OCI-LY1 (cell line): ENCODE measurements around the gene PAK2.

ENCODE experiments used
- H2AFZ ChIP-seq: fragments of 200-600 bp; sonication (generic), shearing (Covaris generic); 2 replicates; pipeline ENCODE4 v1.6.0; 2014; ENCODE audit warnings: antibody characterized with exemption, mild to moderate bottlenecking, low read length
- H3F3A ChIP-seq: fragments of 200-600 bp; sonication (generic), shearing (Covaris generic); 2 replicates; pipeline ENCODE4 v1.6.0; 2014; ENCODE audit warnings: mild to moderate bottlenecking, antibody characterized with exemption, low read length, moderate library complexity; ENCODE audit not compliant: insufficient read depth
- H3K27ac ChIP-seq: fragments of 200-600 bp; sonication (generic); 2 replicates; pipeline ENCODE4 v1.5.1; 2014; ENCODE audit warnings: low read length, mixed run types, mild to moderate bottlenecking, low read depth; ENCODE audit not compliant: poor library complexity, severe bottlenecking
- H3K27me3 ChIP-seq: fragments of 200-600 bp; sonication (generic); 2 replicates; pipeline ENCODE4 v1.6.0; 2014; ENCODE audit warnings: antibody characterized with exemption, mild to moderate bottlenecking, low read length, moderate library complexity; ENCODE audit not compliant: insufficient read depth
- H3K36me3 ChIP-seq: fragments of 200-600 bp; sonication (generic); 2 replicates; pipeline ENCODE4 v1.6.1; 2014; ENCODE audit warnings: mild to moderate bottlenecking, antibody characterized with exemption, low read length, moderate library complexity, mixed read lengths; ENCODE audit not compliant: insufficient read depth
- H3K4me1 ChIP-seq: fragments of 200-600 bp; sonication (generic); 2 replicates; pipeline ENCODE4 v1.5.1; 2014; ENCODE audit warnings: mild to moderate bottlenecking, low read length, moderate library complexity; ENCODE audit not compliant: insufficient read depth, severe bottlenecking
- H3K4me2 ChIP-seq: fragments of 200-600 bp; sonication (generic), shearing (Covaris generic); 2 replicates; pipeline ENCODE4 v1.6.1; 2014; ENCODE audit warnings: low read length
- H3K4me3 ChIP-seq: fragments of 200-600 bp; sonication (generic); 2 replicates; pipeline ENCODE4 v1.5.1; 2014; ENCODE audit warnings: low read length, low read depth, mild to moderate bottlenecking, mixed read lengths; ENCODE audit not compliant: poor library complexity, severe bottlenecking
- H3K79me2 ChIP-seq: fragments of 200-600 bp; shearing (Covaris generic); 2 replicates; pipeline ENCODE4 v1.6.1; 2016; ENCODE audit warnings: mixed run types, low read length, mixed read lengths; ENCODE audit not compliant: insufficient read depth
- H3K9ac ChIP-seq: fragments of 200-600 bp; sonication (generic), shearing (Covaris generic); 2 replicates; pipeline ENCODE4 v1.6.1; 2014; ENCODE audit warnings: mild to moderate bottlenecking, low read length, mixed read lengths
- H3K9me2 ChIP-seq: fragments of 200-600 bp; sonication (generic), shearing (Covaris generic); 2 replicates; pipeline ENCODE4 v1.6.1; 2014; ENCODE audit warnings: low read depth, mild to moderate bottlenecking, low read length, mixed read lengths
- H3K9me3 ChIP-seq: fragments of 200-600 bp; shearing (Covaris generic); 2 replicates; pipeline ENCODE4 v1.6.1; 2014; ENCODE audit warnings: low read length, mixed read lengths
- H4K20me1 ChIP-seq: fragments of 200-600 bp; sonication (generic), shearing (Covaris generic); 2 replicates; pipeline ENCODE4 v1.6.0; 2016; ENCODE audit warnings: mild to moderate bottlenecking, low read length; ENCODE audit not compliant: insufficient read depth
- CTCF ChIP-seq: fragments of 200-600 bp; sonication (generic), shearing (Covaris generic); IDR thresholded peaks from 2 replicates; pipeline ENCODE4 v1.5.1; 2017; ENCODE audit warnings: mild to moderate bottlenecking, antibody characterized with exemption, low read length, moderate library complexity, mixed read lengths
- EZH2 ChIP-seq: fragments of 200-600 bp; sonication (generic), shearing (Covaris generic); IDR thresholded peaks from 2 replicates; pipeline ENCODE4 v1.8.0; 2017; ENCODE audit warnings: borderline replicate concordance, mixed run types, mild to moderate bottlenecking, antibody characterized with exemption, low read length, moderate library complexity, mixed read lengths

The PAK2 gene

GRCh38 chr3:196763179-196763578, 23.5 kb downstream of the PAK2 start:
- Histone ChIP-seq H3K79me2 (peaks cover 73% of the 10 kb centered on the region), H3K9me2 (no peaks in the 10 kb centered on the region), H2AFZ (no peak overlapping the region), H3K9me3 (peaks cover 6% of the 10 kb centered on the region), H3K9ac (no peak overlapping the region), H4K20me1 (no peaks in the 10 kb centered on the region), H3K27me3 (no peaks in the 10 kb centered on the region), H3K36me3 (peaks cover 38% of the 10 kb centered on the region), H3K27ac (no peak overlapping the region), H3F3A (no peaks in the 10 kb centered on the region), H3K4me3 (no peak overlapping the region), H3K4me1 (no peaks in the 10 kb centered on the region), H3K4me2 (no peak overlapping the region)
- TF ChIP-seq EZH2, result no peak
- no peak for TF ChIP-seq CTCF

- Histone ChIP-seq H3K9me2 (no peaks in the 10 kb centered on the region), H2AFZ (no peak overlapping the region), H3K27ac (no peak overlapping the region), H4K20me1 (no peaks in the 10 kb centered on the region), H3K9me3 (peaks cover 4% of the 10 kb centered on the region; the same call in 1 of the 2 replicates), H3K36me3 (peaks cover 37% of the 10 kb centered on the region), H3F3A (no peaks in the 10 kb centered on the region), H3K4me3 (no peak overlapping the region), H3K79me2 (peaks cover 71% of the 10 kb centered on the region), H3K9ac (no peak overlapping the region), H3K27me3 (no peaks in the 10 kb centered on the region), H3K4me1 (no peaks in the 10 kb centered on the region), H3K4me2 (no peak overlapping the region)
- TF ChIP-seq CTCF (no peak), EZH2 (no peak)
These were observed 25.8 kb downstream of the PAK2 start for GRCh38 chr3:196765454-196765853.

GRCh38 chr3:196771067-196771466, 31.4 kb downstream of the PAK2 start:
- no peaks in the 10 kb centered on the region for H3F3A ChIP-seq
- H3K79me2 ChIP-seq, result peaks cover 93% of the 10 kb centered on the region
- peaks cover 9% of the 10 kb centered on the region for H3K4me1 ChIP-seq
- peaks cover 51% of the 10 kb centered on the region for H3K36me3 ChIP-seq
- H3K4me3 ChIP-seq, result no peak overlapping the region
- H3K9ac ChIP-seq, result no peak overlapping the region
- TF ChIP-seq CTCF, result no peak
- no peak for TF ChIP-seq EZH2
- no peak overlapping the region for H2AFZ ChIP-seq
- no peaks in the 10 kb centered on the region for H3K9me2 ChIP-seq
- H3K4me2 ChIP-seq, result no peak overlapping the region
- H4K20me1 ChIP-seq, result no peaks in the 10 kb centered on the region
- H3K27ac ChIP-seq, result no peak overlapping the region
- no peaks in the 10 kb centered on the region for H3K27me3 ChIP-seq
- H3K9me3 ChIP-seq, result peaks cover 6% of the 10 kb centered on the region; the same call in 1 of the 2 replicates
